ENCODE measurements around the gene QSOX1. TPM values are rescaled to one million over a fixed set of nuclear protein-coding genes. Genes with fewer than 3 reads are reported as not detected.

QSOX1 gene
- total RNA-seq, 1 experiment from 2014 or later, result 192 TPM

GRCh38 chr1:180195916-180196315, 41.2 kb downstream of the QSOX1 start:
- BruUV-seq (replicated peaks), result no TSS peak
- DNase-seq, result no peak

GRCh38 chr1:180196436-180197003, 41.9 kb downstream of the QSOX1 start:
- Histone ChIP-seq H3F3A (ENCODE audit: low read length, unreplicated experiment) (no peaks in the 10 kb centered on the region), H3K79me2 (ENCODE audit: low read length) (no peaks in the 10 kb centered on the region), H3K36me3 (ENCODE audit: low read depth, low read length) (peaks cover 21% of the 10 kb centered on the region; the same call in 1 of the 2 replicates), H3K27ac (ENCODE audit: low read length) (no peak overlapping the region), H3K4me2 (ENCODE audit: low read length) (no peak overlapping the region), H3K4me1 (ENCODE audit: insufficient read depth, low read length) (no peaks in the 10 kb centered on the region), H3K4me3 (ENCODE audit: low read length) (no peak overlapping the region), H3K9me2 (replicated peaks; ENCODE audit: low read length) (no peaks in the 10 kb centered on the region), H3K27me3 (ENCODE audit: low read length) (no peaks in the 10 kb centered on the region), H4K20me1 (ENCODE audit: low read length) (no peaks in the 10 kb centered on the region), H3K9me3 (ENCODE audit: low read length) (no peaks in the 10 kb centered on the region), H3K9ac (ENCODE audit: low read length) (no peak overlapping the region), H2AFZ (ENCODE audit: low read length) (no peak overlapping the region)
- CTCF ChIA-PET, result no interaction called here
- POLR2A ChIA-PET (ENCODE audit: unreplicated experiment), result no interaction called here
- BruUV-seq (replicated peaks), result no TSS peak
- DNase-seq (no peak), ATAC-seq (no peak)
- intact Hi-C loops (cut with micrococcal nuclease), result no loop called here
- TF ChIP-seq CTCF (conservative IDR thresholded peaks at IDR 0.05; ENCODE audit: low read depth, low read length) (no peak), EZH2 (IDR thresholded peaks at IDR 0.05; ENCODE audit: low read length, unreplicated experiment) (no peak), EZH2phosphoT487 (IDR thresholded peaks at IDR 0.05; ENCODE audit: borderline replicate concordance, low read length) (no peak)

More at GRCh38 chr1:180195916-180196315, 41.2 kb downstream of the QSOX1 start:
- Histone ChIP-seq H3K27ac (ENCODE audit: low read length) (no peak overlapping the region), H3K4me3 (ENCODE audit: low read length) (no peak overlapping the region), H3K9me3 (ENCODE audit: low read length) (no peaks in the 10 kb centered on the region), H3K4me1 (ENCODE audit: insufficient read depth, low read length) (no peaks in the 10 kb centered on the region), H3F3A (ENCODE audit: low read length, unreplicated experiment) (no peaks in the 10 kb centered on the region), H4K20me1 (ENCODE audit: low read length) (no peaks in the 10 kb centered on the region), H3K9me2 (replicated peaks; ENCODE audit: low read length) (no peaks in the 10 kb centered on the region), H3K27me3 (ENCODE audit: low read length) (no peaks in the 10 kb centered on the region), H3K9ac (ENCODE audit: low read length) (no peak overlapping the region), H2AFZ (ENCODE audit: low read length) (no peak overlapping the region), H3K79me2 (ENCODE audit: low read length) (no peaks in the 10 kb centered on the region), H3K4me2 (ENCODE audit: low read length) (no peak overlapping the region), H3K36me3 (ENCODE audit: low read depth, low read length) (peaks cover 27% of the 10 kb centered on the region; the same call in 1 of the 2 replicates)
- TF ChIP-seq CTCF (conservative IDR thresholded peaks at IDR 0.05; ENCODE audit: low read depth, low read length) (no peak), EZH2 (IDR thresholded peaks at IDR 0.05; ENCODE audit: low read length, unreplicated experiment) (no peak), EZH2phosphoT487 (IDR thresholded peaks at IDR 0.05; ENCODE audit: borderline replicate concordance, low read length) (no peak)
- intact Hi-C loops (cut with micrococcal nuclease), result no loop called here
- ChIA-PET CTCF (no interaction called here), POLR2A (ENCODE audit: unreplicated experiment) (no interaction called here)
- no peak for ATAC-seq

- POLR2A ChIA-PET (ENCODE audit: unreplicated experiment), result no interaction called here
Measured at GRCh38 chr1:180197231-180197630, 42.6 kb downstream of the QSOX1 start.

More at GRCh38 chr1:180197231-180197630, 42.6 kb downstream of the QSOX1 start:
- Histone ChIP-seq H3K27ac (ENCODE audit: low read length) (no peak overlapping the region), H2AFZ (ENCODE audit: low read length) (no peak overlapping the region), H3K9me3 (ENCODE audit: low read length) (no peaks in the 10 kb centered on the region), H3K9me2 (replicated peaks; ENCODE audit: low read length) (no peaks in the 10 kb centered on the region), H3K36me3 (ENCODE audit: low read depth, low read length) (peaks cover 21% of the 10 kb centered on the region; the same call in 1 of the 2 replicates), H3K27me3 (ENCODE audit: low read length) (no peaks in the 10 kb centered on the region), H3K9ac (ENCODE audit: low read length) (no peak overlapping the region), H3K79me2 (ENCODE audit: low read length) (no peaks in the 10 kb centered on the region), H4K20me1 (ENCODE audit: low read length) (no peaks in the 10 kb centered on the region), H3K4me2 (ENCODE audit: low read length) (no peak overlapping the region), H3K4me1 (ENCODE audit: insufficient read depth, low read length) (no peaks in the 10 kb centered on the region), H3K4me3 (ENCODE audit: low read length) (no peak overlapping the region), H3F3A (ENCODE audit: low read length, unreplicated experiment) (no peaks in the 10 kb centered on the region)
- DNase-seq, result no peak
- no peak for TF ChIP-seq CTCF (conservative IDR thresholded peaks at IDR 0.05; ENCODE audit: low read depth, low read length)
- TF ChIP-seq EZH2phosphoT487 (IDR thresholded peaks at IDR 0.05; ENCODE audit: borderline replicate concordance, low read length), result no peak
- TF ChIP-seq EZH2 (IDR thresholded peaks at IDR 0.05; ENCODE audit: low read length, unreplicated experiment), result no peak
- intact Hi-C loops (cut with micrococcal nuclease), result no loop called here
- no TSS peak for BruUV-seq (replicated peaks)
- CTCF ChIA-PET, result no interaction called here
- ATAC-seq, result no peak

All from PC-3 (cell line).